IPS-11a (cell line): ENCODE data around the gene ARL4A.

ENCODE experiments used
- H3K4me3 ChIP-seq: one replicate; pipeline ENCODE4 v1.5.1; 2013; ENCODE audit warnings: low read depth, low read length, control low read depth

Gene ARL4A

DNA sequence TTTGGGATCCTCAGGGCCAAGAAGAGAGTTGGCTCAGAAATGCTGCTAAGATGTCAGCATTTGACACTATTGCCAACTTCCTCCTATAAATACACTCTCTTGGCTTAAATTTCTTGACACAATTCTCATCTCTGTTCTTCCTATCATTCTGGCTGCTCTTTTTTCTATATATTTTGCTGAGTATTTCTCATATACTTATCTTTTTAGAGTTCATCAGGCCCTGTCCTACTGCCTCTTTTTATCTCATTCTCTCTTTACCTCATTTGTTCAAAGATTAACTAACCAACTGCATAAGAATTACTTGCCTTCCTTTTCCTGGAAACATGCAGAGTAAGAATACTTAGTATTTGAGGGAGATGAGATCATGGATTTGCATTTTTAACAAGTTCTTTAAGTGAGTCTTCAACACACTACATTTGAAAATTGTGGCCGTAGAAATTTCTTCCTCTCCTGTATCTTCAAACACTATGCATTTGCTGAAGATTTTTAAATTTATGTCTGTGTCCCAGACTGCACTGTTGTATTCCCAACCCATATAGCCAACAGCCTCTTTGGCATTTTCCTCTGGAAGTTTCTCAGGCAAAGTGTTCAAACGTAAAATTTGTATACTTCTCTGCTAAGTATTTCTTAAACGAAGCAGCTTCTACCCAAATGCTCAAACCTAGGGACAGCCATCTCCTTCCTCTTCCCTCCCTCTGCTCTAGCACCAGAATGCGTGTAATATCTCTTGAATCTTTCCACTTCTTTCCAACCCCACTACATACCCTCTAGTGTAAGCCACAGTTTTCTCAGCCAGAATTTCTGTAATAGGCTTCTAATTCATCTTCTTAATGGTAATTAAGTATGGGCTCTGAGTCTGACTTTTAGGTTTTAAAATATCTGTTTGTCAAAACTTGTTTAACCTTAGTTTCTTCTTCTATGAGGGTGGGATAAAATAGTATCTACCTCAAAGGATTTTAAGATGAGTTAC lies 35.5 kb downstream of the ARL4A start:
- no peak overlapping the region for H3K4me3 ChIP-seq

DNA sequence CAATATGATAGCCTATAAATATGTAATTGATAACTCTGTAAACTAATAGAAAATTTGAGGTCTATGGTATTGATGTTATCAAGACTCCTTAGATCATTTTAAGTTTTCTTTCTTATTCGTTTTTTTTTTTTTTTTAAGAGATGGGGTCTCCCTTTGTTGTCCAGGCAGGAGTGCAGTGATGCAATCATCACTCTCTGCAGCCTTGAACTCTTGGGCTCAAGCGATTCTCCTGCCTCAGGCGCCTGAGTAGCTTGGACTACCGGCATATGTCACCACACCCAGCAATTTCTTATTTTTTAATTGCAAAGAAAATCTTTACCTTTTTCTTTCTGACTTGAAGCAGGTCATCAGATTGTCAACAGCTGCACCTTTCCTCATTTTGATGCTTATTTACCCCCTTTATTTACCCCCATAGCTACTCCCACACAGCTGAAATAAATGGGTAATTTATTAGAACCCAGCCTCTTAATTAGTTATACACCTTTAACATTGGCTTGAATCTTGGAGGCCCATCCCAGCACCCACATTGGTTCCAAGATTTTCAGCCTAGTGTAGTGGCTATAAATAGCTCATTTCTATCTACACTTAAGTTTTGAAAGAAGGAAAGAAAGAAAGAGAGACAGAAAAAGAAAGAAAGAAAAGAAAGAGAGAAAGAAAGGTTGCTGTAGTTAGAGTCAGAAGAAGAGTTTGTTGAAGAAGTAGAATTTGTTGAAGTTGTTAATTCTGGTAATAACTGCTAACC lies 38.3 kb downstream of the ARL4A start:
- no peak overlapping the region for H3K4me3 ChIP-seq

GRCh38 chr7:12726908-12727307 lies 39.5 kb downstream of the ARL4A start:
- no peak overlapping the region for H3K4me3 ChIP-seq

GRCh38 chr7:12727455-12728191 lies 40.2 kb downstream of the ARL4A start:
- H3K4me3 ChIP-seq: no peak overlapping the region

DNA sequence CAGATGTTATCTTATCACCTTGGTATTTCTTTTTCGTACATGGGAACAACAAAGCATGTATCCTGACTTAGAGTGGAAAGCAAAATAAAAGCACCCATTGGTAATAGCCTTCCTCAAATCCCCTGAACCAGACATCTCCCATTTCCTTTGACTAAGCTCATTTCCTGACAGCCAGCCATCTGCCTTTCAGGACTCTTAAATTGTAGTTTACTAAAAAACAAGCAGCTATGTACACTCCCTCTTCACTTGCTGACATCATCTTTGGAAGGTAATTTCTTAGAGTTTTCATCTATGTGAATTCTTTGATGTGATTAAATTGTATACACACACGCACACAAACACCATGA lies 40.7 kb downstream of the ARL4A start:
- H3K4me3 ChIP-seq: no peak overlapping the region

GRCh38 chr7:12729112-12729511 lies 41.7 kb downstream of the ARL4A start:
- H3K4me3 ChIP-seq: no peak overlapping the region

- H3K4me3 ChIP-seq: no peak overlapping the region
Measured at GRCh38 chr7:12730523-12730922, 43.1 kb downstream of the ARL4A start.

DNA sequence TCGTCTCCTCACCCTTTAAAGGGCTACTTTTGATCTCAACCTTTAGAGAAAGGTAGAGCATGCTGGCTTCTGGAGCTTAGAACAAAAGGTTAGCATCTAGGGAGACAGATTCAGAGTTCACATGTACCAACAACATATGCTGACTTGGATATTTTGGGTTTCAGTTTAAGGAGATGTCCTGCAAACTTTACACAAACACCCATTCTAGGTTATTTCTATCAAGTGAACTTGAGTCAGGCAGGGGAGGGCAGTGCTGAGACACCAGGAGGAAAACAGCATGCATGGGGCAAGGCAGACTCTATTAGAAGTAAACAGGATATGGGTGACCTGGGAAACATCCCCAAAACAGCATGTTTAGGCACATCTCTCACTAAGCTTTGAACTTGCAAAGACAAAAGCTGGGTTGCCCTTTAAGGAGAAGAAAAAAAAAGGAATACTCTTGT lies 43.8 kb downstream of the ARL4A start:
- no peak overlapping the region for H3K4me3 ChIP-seq

- H3K4me3 ChIP-seq: no peak overlapping the region
Measured at GRCh38 chr7:12731775-12732174, 44.3 kb downstream of the ARL4A start.

DNA sequence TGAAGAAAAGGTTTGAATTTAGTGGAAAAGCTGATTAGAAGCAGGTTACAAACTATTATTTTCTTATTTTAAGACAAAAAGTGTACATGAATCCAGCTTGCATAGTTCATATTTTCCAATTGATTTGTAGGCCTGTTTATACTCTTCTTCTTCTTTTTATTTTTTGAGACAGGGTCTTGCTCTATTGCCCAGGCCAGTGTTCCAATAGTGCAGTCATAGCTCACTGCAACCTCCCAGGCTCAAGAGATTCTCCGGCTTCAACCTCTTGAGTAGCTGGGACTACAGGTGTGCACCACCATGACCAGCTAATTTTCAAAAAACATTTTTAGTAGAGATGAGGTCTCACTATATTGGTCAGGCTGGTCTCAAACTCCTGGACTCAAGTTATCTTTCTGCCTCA lies 45.0 kb downstream of the ARL4A start:
- no peak overlapping the region for H3K4me3 ChIP-seq

DNA sequence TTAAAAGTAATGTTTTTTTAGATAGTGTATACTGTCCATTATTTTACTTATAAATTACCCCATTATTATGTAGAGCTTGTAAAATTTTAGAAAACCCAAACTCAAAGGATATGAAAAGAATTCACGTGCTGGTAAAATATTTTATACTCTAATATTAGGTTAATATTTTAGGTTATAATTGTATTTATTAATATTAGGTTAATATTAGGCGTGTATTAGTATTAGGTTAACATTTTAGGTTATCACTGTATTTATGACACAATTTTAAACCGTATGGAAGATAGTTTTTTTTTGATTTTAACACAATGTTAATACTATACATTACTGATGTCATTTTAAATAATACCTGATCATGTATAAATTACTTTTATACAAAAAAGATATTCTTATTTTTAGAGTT lies 48.5 kb downstream of the ARL4A start:
- no peak overlapping the region for H3K4me3 ChIP-seq

DNA sequence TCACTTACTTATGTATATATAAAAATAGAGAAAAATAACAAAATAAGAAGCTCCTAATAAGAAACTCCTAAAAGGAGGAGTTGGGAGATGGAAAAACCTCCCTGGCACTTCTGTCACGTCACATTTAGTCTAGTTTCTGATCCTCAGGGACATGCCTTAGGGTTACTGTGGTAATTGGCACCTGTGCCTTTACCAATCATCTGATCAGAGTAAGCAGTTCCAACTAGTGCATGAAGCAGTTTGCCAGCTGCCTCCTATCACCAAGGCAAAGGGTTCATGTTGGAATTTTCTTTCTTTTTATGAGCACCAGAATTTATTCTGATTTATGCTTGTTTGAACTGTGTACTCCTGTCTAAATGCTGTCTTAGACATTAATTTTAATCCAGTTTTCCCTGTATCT lies 49.9 kb downstream of the ARL4A start:
- H3K4me3 ChIP-seq: no peak overlapping the region

DNA sequence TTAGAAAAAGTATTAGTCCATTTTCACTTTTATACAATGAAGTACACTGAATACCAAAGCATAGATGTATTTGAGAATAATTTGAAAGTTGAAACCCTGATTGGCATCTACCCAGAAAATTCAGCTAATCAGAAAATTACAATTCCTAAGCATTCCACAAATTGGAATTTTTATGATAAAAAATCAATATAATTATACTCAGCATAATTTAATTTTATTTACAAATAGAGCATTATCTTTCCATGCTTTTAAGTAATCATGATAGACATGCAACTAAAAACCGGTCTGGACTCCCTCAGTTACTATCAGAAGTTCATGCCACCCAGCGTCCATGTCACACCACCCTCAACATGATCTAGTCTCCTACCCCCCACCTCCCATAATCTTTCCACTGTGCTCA lies 50.4 kb downstream of the ARL4A start:
- no peak overlapping the region for H3K4me3 ChIP-seq

- H3K4me3 ChIP-seq: no peak overlapping the region
Measured at GRCh38 chr7:12738665-12739064, 51.2 kb downstream of the ARL4A start.
